ENCODE data around the gene MPP4. TPM values are rescaled to one million over a fixed set of nuclear protein-coding genes. Genes with fewer than 3 reads are reported as not detected.
"Not testable (repeated sequence)": the region's sequence is repeated elsewhere in the genome, so short reads cannot be mapped to it uniquely, and the experiment has no call there.

MPP4 gene
- total RNA-seq, 2 donors from 2014 or later: 0.38 to 0.56 TPM

GRCh38 chr2:201674794-201675193 lies 23.6 kb downstream of the MPP4 start:
- intact Hi-C loops (cut with DNase I): no loop called here
- no peak for DNase-seq (ENCODE audit: low spot score)

DNA sequence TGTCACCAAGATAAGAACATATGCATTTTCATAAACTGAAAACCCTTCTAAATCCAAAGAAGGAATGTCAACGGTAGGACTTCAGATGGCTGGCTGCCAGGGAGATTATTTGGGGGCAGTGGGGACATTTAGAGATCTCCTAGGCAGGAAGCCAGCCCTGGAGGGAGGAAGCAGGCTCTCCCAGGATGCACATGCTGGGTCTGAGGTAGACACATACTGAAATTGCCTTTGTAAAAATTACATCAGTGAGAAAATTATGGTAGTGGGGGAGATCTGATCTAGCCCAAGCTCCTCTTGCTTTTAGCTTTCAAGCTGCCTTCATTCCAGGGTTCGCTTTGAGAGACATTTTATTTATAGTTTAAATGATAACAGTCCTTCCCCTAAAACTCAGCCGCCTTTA lies 24.1 kb downstream of the MPP4 start:
- intact Hi-C loops (cut with DNase I): no loop called here
- no peak for DNase-seq (ENCODE audit: low spot score)

DNA sequence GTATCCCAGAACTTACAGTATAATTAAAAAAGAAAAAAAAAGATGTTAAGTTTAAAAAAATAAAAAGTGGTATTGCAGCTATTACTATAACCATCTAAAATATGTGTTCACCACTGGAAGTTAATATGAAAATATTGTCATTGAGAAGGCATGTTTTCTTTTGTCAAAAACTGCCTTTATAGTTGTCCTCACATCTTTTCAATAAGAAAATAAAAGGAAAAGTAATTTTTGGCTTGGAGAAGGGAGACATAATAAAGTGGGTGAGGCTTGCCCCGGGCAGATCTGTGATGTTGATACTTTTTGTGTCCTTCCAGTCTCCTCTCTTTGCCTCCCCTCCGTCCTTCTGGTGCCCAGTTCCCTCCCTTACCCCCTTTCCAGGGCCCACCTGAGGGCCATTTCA lies 24.9 kb downstream of the MPP4 start:
- DNase-seq (ENCODE audit: low spot score): no peak
- intact Hi-C loops (cut with DNase I): no loop called here

DNA sequence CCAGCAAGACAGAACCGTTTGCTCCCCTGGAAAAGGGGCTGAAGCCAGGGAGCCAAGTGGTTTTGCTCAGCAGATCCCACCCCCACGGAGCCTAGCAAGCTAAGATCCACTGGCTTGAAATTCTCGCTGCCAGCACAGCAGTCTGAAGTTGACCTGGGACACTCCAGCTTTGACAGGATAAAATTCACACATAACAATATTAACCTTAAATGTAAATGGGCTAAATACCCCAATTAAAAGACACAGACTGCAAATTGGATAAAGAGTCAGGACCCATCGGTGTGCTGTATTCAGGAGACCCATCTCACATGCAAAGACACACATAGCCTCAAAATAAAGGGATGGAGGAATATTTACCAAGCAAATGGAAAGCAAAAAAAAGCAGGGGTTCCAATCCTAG lies 27.2 kb downstream of the MPP4 start:
- intact Hi-C loops (cut with DNase I); DNase-seq (ENCODE audit: low spot score): not testable (repeated sequence)

DNA sequence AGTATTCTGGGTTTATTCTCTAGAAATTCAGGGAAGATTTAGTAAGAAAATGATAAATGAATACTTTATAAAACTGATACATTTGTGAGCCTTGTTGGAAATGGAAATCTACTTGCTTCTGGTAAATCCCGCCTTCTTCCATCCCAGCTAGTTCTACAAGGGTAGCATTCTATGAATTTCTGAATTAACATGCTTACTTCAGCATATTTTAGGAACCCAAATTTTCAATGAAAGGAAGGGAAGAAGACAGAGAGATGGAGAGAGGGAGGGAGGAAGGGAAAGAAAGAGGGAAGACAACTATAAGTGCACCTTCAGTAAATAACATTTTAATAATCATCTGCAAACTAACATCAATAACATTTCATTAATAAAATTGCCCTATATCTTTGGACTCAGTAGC lies 28.6 kb downstream of the MPP4 start:
- intact Hi-C loops (cut with DNase I): no loop called here
- no peak for DNase-seq (ENCODE audit: low spot score)

DNA sequence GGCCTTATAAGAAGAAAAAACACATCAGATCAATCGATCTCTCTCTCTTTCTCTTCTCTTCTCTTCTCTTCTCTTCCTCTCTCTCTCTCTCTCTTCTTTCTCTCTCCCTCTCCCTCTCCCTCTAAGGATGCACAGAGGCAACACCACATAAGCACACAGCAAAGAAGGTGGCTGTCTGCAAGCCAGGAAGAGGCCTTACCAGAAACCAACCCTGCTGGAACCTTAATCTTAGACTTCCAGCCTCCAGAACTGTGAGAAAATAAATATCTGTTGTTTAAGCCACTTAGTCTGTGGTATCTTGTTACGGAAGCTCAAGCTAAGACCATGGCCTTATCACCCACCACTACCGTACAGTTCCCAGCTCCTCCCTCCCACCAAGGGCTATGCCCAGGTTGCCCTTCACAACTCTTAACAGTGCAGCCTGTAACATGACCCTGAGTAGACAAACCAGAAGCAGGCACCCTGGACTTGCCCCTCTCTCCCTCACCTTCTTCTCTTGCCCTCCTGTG lies 30.0 kb downstream of the MPP4 start:
- DNase-seq (ENCODE audit: low spot score): no peak
- intact Hi-C loops (cut with DNase I): no loop called here

DNA sequence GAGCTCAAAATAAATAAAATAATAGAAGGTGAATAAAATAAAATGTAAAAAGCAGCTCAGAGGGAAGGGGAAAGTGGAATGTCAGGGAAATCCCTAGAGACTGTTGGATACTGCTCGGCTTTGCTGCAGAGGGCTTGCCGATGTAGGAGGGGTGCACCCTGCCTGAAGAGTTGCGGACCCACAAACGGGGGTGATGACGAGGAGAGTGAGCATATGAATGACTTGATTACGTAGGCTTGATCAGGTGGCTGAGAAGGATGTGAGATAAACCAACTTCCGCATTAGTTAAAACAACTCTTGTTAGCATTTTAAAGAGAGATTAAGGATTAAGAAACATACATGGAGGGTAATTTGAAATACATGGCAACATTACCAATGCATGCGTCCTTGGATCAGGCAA lies 34.1 kb downstream of the MPP4 start:
- no peak for DNase-seq (ENCODE audit: low spot score)
- intact Hi-C loops (cut with DNase I): no loop called here

DNA sequence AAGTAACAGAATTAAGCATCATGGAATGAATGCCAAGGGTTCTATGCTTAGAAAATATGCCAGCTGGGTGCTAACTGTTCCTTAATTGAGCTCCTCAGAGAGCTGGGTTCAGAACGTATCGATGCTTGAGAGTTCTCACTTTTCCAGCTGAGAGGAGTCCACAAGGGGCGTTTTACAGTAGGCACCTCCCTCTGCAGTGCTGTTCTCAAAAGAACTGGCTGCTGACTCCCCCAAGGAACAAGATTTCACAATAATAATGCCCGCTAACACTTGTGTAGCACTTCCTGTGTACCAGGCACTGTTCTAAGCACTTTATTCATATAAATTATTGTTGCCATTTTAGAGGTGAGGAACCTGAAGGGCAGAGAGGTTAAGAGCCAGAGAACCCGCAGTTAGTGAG lies 37.1 kb downstream of the MPP4 start:
- intact Hi-C loops (cut with DNase I): no loop called here
- no peak for DNase-seq (ENCODE audit: low spot score)

- intact Hi-C loops (cut with DNase I): no loop called here
- DNase-seq (ENCODE audit: low spot score): no peak
Measured at GRCh38 chr2:201660293-201660895, 38.0 kb downstream of the MPP4 start.

GRCh38 chr2:201656740-201657139 lies 41.7 kb downstream of the MPP4 start:
- no peak for DNase-seq (ENCODE audit: low spot score)
- intact Hi-C loops (cut with DNase I): no loop called here

DNA sequence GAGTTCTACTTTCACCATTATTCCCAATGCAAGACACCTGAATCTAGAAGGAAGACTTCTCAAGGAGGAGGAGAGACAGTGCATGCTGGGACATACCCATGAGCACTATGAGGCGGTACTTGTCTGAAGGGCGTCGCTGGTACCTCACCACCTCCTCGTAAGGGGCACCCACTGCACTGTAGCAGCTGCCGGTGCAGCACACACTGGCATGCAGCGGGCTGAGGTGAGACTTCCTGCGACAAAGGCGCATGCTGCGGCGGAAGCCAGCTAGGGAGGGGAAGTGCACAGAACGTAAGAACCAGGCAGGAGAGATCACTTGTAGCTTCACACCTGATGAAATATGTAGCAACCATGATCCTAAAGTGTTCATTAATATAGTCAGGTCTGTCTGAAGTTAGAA lies 42.3 kb downstream of the MPP4 start:
- intact Hi-C loops (cut with DNase I): no loop called here
- DNase-seq (ENCODE audit: low spot score): no peak

GRCh38 chr2:201654616-201655384 lies 43.6 kb downstream of the MPP4 start:
- DNase-seq (ENCODE audit: low spot score): no peak
- intact Hi-C loops (cut with DNase I): no loop called here

DNA sequence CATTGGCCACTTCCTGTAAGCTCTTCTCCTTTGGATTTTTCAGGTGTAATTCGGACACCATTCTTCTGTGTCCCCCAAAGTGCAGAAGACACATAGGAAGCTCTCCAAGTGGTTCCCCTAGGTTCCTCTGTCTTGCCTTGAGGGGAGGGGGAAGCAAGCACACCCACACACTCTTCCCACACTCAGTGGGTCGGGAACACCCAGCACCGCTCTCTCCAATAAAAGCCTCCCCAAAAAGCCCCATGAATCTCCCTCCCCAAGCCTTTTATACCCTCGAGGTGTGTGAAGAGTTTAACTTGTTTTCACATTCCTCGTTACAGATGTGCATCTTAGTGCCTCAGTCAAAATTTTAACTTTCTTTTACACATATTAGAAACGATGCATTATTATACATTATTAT lies 45.2 kb downstream of the MPP4 start:
- no peak for DNase-seq (ENCODE audit: low spot score)
- intact Hi-C loops (cut with DNase I): no loop called here

DNA sequence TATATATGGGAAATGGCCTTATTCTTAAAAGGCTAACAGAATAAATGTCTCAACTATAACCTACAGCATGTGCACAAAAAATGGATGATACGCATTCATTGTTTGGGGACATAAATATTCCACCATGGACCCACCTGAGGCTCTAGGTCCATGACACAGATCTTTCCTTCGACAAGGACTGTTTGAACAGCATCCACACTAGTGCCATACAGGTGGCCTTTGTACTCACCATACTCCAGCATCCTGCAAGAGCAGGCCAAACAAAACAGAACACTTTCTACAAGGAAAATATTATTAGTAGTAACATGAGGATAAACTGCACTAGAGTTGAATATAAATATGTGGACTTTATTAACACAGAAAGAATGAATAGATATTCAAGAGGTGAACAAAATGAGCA lies 49.0 kb downstream of the MPP4 start:
- DNase-seq (ENCODE audit: low spot score): no peak
- intact Hi-C loops (cut with DNase I): no loop called here

DNA sequence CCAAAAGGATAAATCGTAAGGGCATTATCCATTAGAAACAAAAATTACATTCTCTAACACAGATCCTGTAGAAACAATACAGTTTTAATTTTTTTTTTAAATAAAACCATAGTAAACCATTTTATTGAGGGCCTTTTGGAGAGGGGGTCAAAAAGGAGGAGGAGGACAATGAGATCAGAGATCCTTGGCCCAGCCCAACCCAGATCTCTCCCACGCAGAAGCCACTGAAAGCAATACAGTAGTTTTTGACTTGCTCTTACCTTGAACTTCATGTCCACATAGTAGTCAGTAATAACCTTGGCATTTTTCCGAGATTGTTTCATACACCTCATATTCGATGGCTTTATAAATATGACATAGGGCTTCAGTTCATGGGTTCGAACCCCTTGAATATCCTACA lies 51.0 kb downstream of the MPP4 start:
- no peak for DNase-seq (ENCODE audit: low spot score)
- intact Hi-C loops (cut with DNase I): no loop called here

GRCh38 chr2:201644001-201644400 lies 54.4 kb downstream of the MPP4 start:
- DNase-seq (ENCODE audit: low spot score): no peak
- intact Hi-C loops (cut with DNase I): no loop called here

DNA sequence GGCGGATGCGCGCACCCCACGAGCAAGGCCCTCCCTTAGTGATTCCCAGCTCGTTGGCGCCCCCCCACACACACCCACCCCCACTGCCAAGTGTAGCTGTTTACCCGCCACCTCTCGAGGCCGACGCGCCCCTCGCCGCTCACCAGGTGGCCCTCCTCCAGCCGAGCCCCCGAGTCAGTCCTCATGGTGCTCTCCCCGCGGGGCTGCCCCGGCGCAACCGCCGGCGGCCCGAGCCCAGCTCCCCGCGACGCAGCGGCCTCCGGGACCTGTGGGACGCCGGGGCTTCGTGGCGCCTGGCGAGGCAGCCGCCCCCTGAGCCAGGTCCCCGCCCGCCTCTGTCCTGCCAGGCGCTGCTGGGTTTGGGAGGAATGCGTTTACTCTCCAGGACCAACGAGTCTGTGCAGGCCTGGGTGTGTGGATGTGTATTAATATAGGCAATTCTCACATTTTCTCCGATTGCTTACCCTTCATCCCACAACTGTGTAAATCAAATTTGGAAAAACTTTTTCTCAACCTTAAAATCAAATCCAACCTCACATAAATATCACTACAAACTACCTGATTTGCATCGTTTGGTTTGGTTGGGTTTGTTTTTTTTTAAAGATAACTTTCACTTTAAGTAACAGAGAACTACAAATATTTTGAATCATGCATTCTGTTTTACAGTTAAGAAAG lies 55.1 kb downstream of the MPP4 start, which contains the start of gene TMEM237:
TSS of gene TMEM237 (minus strand) at position 288 of the 675 bp plus-strand sequence. CDS start at position 185, 103 bp downstream.
- DNase-seq (ENCODE audit: low spot score): peak; percentile 84
- intact Hi-C loops (cut with DNase I): no loop called here

GRCh38 chr2:201642579-201643215 lies 55.7 kb downstream of the MPP4 start:
- DNase-seq (ENCODE audit: low spot score): peak; percentile 95
- intact Hi-C loops (cut with DNase I): no loop called here

GRCh38 chr2:201642086-201642578 lies 56.3 kb downstream of the MPP4 start:
- no peak for DNase-seq (ENCODE audit: low spot score)
- intact Hi-C loops (cut with DNase I): no loop called here

DNA sequence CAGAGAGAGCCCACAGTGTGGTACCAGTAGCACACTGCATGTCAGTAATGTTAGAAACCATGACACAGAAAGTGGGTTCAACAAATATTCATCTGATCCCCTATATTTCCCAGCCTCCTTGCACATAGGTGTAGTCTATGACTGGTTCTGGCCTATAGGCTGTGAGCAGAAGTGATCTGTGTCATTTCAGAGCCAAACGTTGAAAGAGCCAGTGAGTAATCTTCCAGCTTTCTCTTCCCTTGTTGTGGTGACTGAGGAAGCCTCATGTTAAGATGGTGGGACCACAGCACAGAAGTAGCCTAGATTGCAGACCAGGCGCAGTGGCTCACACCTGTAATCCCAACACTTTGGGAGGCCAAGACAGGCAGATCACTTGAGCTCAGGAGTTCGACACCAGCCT lies 59.2 kb downstream of the MPP4 start:
- intact Hi-C loops (cut with DNase I): loop anchor here in 1 of 2 donors (5.0 kb wide), 1 partner anchor 133 kb away; no protein-coding TSS in a partner anchor
- no peak for DNase-seq (ENCODE audit: low spot score)
